Skeletal muscle satellite cell (primary cell): ENCODE data around the gene RAD51.

Experiments
- H3K27me3 ChIP-seq: 2 replicates; pipeline ENCODE4 v1.7.0; 2013; ENCODE audit warnings: low read length; ENCODE audit not compliant: control insufficient read depth, insufficient read depth
- H3K36me3 ChIP-seq: 2 replicates; pipeline ENCODE4 v1.7.0; 2013; ENCODE audit warnings: mild to moderate bottlenecking, control low read depth, low read length; ENCODE audit not compliant: insufficient read depth
- H3K4me1 ChIP-seq: 2 replicates; pipeline ENCODE4 v1.7.0; 2013; ENCODE audit warnings: low read length; ENCODE audit not compliant: control insufficient read depth, insufficient read depth
- H3K4me2 ChIP-seq: 2 replicates; pipeline ENCODE4 v1.7.0; 2013; ENCODE audit warnings: mild to moderate bottlenecking, low read length
- H3K4me3 ChIP-seq: 2 replicates; pipeline ENCODE4 v1.7.0; 2013; ENCODE audit warnings: low read length
- H3K9ac ChIP-seq: 2 replicates; pipeline ENCODE4 v1.7.0; 2013; ENCODE audit warnings: mild to moderate bottlenecking, low read depth, low read length, moderate library complexity
- H3K9me3 ChIP-seq: replicated peaks from 2 replicates; pipeline ENCODE4 v1.7.0; 2013; ENCODE audit warnings: mild to moderate bottlenecking, control low read depth, low read length

The RAD51 gene

DNA sequence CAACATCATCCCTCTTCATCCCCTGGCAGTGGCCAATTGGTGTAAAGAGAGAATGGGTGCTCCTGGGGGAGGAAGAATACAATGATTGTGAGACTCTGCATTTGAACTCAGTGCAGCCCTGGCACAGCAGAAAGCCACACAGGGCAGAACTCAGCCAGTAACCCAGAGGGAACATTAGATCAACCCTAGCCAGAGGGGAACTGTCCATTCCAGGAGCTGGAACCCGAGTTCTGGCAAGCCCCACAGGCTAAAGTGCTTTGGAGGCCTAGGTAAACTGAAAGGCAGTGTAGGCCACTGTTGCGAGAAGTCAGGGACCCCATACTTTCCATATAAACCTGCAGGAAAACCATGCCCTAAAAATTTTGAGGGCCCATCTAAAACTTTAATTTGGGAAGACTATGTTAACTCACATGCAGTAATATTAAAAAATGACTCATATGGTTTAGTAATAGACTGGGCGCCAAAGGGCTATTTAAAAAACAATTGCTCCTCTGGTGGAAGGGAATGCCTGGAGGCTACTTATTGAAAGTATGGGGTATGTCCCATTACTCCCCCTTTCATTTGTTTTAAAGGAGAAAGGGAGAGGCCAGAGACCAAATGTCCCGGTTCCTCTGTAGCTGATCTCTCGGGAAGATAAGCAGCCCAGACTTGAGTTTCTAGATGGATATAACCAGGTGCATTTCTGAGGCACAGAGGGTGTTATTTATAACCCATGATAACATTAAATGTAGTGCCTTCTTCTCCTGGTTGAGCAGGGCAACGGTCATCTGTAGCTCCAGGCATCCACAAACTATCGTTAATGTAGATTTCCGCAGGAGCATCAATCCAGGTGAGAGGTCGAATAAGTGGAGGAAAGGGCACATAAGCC lies 5.8 kb upstream of the RAD51 start:
- Histone ChIP-seq H3K27me3 (no peaks in the 10 kb centered on the region), H3K4me2 (no peak overlapping the region), H3K36me3 (no peaks in the 10 kb centered on the region), H3K4me3 (no peak overlapping the region), H3K9ac (no peak overlapping the region), H3K9me3 (no peaks in the 10 kb centered on the region), H3K4me1 (peaks cover 5% of the 10 kb centered on the region)

- Histone ChIP-seq H3K9me3 (no peaks in the 10 kb centered on the region), H3K27me3 (no peaks in the 10 kb centered on the region), H3K4me2 (no peak overlapping the region), H3K36me3 (no peaks in the 10 kb centered on the region), H3K4me1 (peaks cover 5% of the 10 kb centered on the region), H3K4me3 (no peak overlapping the region), H3K9ac (no peak overlapping the region)
These were observed 3.2 kb upstream of the RAD51 start for GRCh38 chr15:40691737-40692136.

- Histone ChIP-seq H3K4me3 (peak overlapping the region; percentile 84), H3K4me1 (peaks cover 5% of the 10 kb centered on the region), H3K9ac (peak overlapping the region; percentile 97), H3K9me3 (no peaks in the 10 kb centered on the region), H3K27me3 (no peaks in the 10 kb centered on the region), H3K4me2 (peak overlapping the region; percentile 87), H3K36me3 (no peaks in the 10 kb centered on the region)
These were observed 878 bp upstream of the RAD51 start for GRCh38 chr15:40693904-40694687.

DNA sequence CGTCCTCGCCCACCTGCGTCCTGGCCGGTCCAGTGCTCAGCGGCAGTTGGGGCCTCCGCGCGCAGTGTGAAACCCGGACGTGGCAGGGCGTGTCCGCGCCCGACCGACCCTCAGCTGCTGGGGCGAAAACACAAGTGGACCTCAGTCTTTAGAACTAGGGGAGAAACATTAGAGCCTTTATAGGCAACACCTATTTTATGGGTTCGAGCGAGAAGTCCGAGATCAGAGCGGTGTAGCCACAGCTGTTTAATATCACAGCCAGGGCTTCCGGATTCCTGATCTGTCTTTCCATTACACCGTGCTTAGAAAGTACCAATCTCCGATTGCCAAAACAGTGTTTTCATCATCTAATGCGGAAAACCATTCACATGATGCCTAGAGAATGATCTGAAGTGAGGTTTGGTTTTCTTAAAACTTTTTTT lies 506 bp downstream of the RAD51 start:
- Histone ChIP-seq H3K27me3 (no peaks in the 10 kb centered on the region), H3K4me2 (peak overlapping the region; percentile 87), H3K9ac (peak overlapping the region; percentile 97), H3K9me3 (no peaks in the 10 kb centered on the region), H3K4me1 (peaks cover 5% of the 10 kb centered on the region), H3K4me3 (peak overlapping the region; percentile 84), H3K36me3 (peaks cover 9% of the 10 kb centered on the region)

- Histone ChIP-seq H3K4me3 (peak overlapping the region; percentile 84), H3K4me1 (peaks cover 5% of the 10 kb centered on the region), H3K9ac (peak overlapping the region; percentile 97), H3K4me2 (peak overlapping the region; percentile 87), H3K36me3 (peaks cover 12% of the 10 kb centered on the region), H3K9me3 (no peaks in the 10 kb centered on the region), H3K27me3 (no peaks in the 10 kb centered on the region)
These were observed 1.3 kb downstream of the RAD51 start for GRCh38 chr15:40696228-40696627.

- H3K4me3 ChIP-seq: no peak overlapping the region
- no peaks in the 10 kb centered on the region for H3K27me3 ChIP-seq
- no peak overlapping the region for H3K9ac ChIP-seq
- H3K9me3 ChIP-seq: no peaks in the 10 kb centered on the region
- H3K36me3 ChIP-seq: peaks cover 12% of the 10 kb centered on the region
- H3K4me1 ChIP-seq: peaks cover 5% of the 10 kb centered on the region
- no peak overlapping the region for H3K4me2 ChIP-seq
These were observed 2.9 kb downstream of the RAD51 start for GRCh38 chr15:40697916-40698315.

DNA sequence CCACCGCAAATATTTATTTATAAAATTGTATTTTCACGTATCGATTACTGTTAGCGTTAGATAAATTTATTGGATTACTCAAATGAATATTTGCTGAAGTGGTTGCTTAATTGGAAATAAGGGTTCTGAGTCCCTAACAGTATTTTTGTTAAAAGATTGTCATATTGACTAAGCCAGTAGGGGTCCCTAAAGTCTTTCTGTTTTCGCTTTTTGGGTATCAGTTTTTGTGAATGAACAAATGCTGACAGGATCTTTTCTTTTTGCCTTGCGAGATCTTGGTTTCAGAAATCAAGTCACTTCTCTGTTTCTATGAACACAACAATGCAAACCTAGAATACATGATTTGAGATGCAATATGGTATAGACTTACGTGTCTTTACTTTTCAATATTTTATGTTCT lies 7.1 kb downstream of the RAD51 start:
- Histone ChIP-seq H3K9ac (no peak overlapping the region), H3K4me2 (no peak overlapping the region), H3K36me3 (peaks cover 12% of the 10 kb centered on the region), H3K4me1 (no peaks in the 10 kb centered on the region), H3K27me3 (no peaks in the 10 kb centered on the region), H3K4me3 (no peak overlapping the region), H3K9me3 (no peaks in the 10 kb centered on the region)

GRCh38 chr15:40706121-40706520 lies 11.1 kb downstream of the RAD51 start:
- Histone ChIP-seq H3K9ac (no peak overlapping the region), H3K9me3 (no peaks in the 10 kb centered on the region), H3K36me3 (peaks cover 16% of the 10 kb centered on the region), H3K4me2 (no peak overlapping the region), H3K4me1 (no peaks in the 10 kb centered on the region), H3K4me3 (no peak overlapping the region), H3K27me3 (no peaks in the 10 kb centered on the region)

- Histone ChIP-seq H3K4me1 (no peaks in the 10 kb centered on the region), H3K36me3 (peaks cover 21% of the 10 kb centered on the region), H3K9ac (no peak overlapping the region), H3K9me3 (no peaks in the 10 kb centered on the region), H3K27me3 (no peaks in the 10 kb centered on the region), H3K4me2 (no peak overlapping the region), H3K4me3 (no peak overlapping the region)
These were observed 19.2 kb downstream of the RAD51 start for GRCh38 chr15:40714144-40714543.

DNA sequence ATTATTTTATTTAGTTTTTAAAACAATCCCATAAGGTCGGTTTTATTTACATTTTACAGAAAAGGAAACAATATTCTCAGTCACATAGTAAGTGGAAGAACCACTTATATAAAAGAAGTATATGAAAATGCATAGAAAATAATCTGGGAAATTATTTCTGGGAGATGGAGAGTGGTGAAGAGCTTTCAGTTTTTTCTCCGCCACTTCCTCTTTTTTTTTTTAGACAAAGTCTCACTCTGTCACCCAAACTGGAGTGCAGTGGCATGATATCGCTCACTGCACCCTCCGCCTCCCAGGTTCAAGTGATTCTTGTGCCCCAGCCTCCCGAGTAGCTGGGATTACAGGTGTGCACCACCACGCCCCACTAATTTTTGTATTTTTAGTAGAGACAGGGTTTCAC lies 21.2 kb downstream of the RAD51 start:
- no peak overlapping the region for H3K4me3 ChIP-seq
- H3K9ac ChIP-seq: no peak overlapping the region
- H3K4me2 ChIP-seq: no peak overlapping the region
- no peaks in the 10 kb centered on the region for H3K27me3 ChIP-seq
- peaks cover 8% of the 10 kb centered on the region for H3K36me3 ChIP-seq
- no peaks in the 10 kb centered on the region for H3K4me1 ChIP-seq
- no peaks in the 10 kb centered on the region for H3K9me3 ChIP-seq

DNA sequence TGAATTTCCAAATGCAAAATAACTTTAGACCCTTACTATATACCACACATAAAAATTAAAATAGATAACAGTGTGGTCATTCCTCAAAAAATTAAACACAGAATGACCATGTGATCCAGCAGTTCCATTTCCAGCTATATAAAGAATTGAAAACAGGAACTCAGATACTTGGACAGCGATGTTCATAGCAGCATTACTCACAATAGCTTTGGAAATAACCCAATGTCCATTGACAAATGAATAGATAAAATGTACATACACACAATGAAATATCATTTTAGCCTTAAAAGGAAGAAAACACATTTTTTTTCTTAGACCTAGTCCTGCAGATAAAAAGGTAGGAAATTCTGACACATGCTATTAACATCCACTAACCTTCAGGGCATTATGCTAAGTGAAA lies 26.7 kb downstream of the RAD51 start:
- Histone ChIP-seq H3K4me2 (no peak overlapping the region), H3K4me3 (no peak overlapping the region), H3K27me3 (no peaks in the 10 kb centered on the region), H3K36me3 (peaks cover 9% of the 10 kb centered on the region), H3K9me3 (no peaks in the 10 kb centered on the region), H3K4me1 (no peaks in the 10 kb centered on the region), H3K9ac (no peak overlapping the region)
